Coronary artery (tissue), 2 donors: Measurements from ENCODE around the gene APC2.

Source experiments
- DNase-seq: peaks from one replicate; pipeline ENCODE4 v3.0.0-alpha.2; 2017; ENCODE audit warnings: low spot score
- H3K27ac ChIP-seq, 2 donors: fragments of 200-600 bp; sonication (generic); one replicate each; pipeline ENCODE4 v1.5.1; 2016 to 2019
- H3K4me3 ChIP-seq: fragments of 200-600 bp; sonication (generic); 2 replicates; pipeline ENCODE4 v1.5.1; 2016; ENCODE audit warnings: mild to moderate bottlenecking, moderate library complexity
- TF ChIP-seq, protein P1 (sequence below): fragments of 200-600 bp; sonication (generic); IDR thresholded peaks from one replicate; pipeline ENCODE4 v1.5.1; 2019; ENCODE audit warnings: antibody characterized with exemption

APC2 gene, protein sequence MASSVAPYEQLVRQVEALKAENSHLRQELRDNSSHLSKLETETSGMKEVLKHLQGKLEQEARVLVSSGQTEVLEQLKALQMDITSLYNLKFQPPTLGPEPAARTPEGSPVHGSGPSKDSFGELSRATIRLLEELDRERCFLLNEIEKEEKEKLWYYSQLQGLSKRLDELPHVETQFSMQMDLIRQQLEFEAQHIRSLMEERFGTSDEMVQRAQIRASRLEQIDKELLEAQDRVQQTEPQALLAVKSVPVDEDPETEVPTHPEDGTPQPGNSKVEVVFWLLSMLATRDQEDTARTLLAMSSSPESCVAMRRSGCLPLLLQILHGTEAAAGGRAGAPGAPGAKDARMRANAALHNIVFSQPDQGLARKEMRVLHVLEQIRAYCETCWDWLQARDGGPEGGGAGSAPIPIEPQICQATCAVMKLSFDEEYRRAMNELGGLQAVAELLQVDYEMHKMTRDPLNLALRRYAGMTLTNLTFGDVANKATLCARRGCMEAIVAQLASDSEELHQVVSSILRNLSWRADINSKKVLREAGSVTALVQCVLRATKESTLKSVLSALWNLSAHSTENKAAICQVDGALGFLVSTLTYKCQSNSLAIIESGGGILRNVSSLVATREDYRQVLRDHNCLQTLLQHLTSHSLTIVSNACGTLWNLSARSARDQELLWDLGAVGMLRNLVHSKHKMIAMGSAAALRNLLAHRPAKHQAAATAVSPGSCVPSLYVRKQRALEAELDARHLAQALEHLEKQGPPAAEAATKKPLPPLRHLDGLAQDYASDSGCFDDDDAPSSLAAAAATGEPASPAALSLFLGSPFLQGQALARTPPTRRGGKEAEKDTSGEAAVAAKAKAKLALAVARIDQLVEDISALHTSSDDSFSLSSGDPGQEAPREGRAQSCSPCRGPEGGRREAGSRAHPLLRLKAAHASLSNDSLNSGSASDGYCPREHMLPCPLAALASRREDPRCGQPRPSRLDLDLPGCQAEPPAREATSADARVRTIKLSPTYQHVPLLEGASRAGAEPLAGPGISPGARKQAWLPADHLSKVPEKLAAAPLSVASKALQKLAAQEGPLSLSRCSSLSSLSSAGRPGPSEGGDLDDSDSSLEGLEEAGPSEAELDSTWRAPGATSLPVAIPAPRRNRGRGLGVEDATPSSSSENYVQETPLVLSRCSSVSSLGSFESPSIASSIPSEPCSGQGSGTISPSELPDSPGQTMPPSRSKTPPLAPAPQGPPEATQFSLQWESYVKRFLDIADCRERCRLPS (N-terminal part only)

DNA sequence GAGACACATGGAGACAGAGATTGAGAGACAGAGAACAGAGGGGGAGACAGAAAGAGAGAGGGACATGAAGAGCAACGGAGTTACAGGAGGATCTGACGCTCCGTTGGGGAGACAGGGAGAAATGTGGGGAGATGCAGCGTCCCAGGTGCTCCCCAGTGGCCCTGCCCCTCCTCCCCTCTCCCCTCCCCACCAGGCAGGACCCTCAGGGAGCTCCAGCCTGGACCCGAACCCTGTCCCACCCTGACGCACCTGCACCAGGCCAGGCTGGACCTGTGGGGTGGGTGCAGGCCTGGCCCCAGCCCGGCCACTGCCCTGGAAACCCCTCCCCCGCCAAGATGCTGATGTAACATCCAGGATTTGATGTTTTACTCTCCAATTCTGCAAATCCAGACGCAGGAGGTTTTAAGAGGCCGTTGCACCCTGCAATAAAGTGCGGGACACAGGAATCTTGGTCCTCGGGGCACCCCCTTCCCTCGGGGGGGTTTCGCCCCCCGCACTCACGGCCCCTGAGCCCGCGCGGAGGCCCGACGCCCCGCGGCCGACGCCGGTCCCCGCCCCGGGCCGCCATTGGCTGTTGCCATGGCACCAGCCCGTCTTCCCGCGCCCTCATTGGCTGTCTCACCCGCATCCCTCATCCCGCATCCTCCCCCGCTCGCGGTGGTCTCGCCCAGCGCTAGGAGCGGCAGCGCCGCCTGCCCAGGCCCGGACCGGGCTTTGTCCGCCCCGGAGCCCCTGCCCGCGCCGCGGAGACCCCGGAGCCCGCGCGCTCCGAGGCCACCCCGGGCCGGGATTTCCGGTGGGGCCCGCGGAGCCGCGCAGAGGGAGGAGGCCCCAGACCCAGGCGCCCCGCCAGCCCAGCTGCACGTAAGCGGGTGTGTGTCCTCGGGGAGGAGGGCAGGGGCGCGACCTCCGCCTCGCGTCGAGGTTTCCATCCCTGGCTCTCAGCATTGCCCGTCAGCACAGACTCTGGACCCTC lies at the start of gene APC2:
Gene APC2, plus strand, starts transcription at position 655 of the 976 bp plus-strand sequence. CDS start 2,881 bp downstream, outside the sequence.
- TF ChIP-seq, protein P1, sequence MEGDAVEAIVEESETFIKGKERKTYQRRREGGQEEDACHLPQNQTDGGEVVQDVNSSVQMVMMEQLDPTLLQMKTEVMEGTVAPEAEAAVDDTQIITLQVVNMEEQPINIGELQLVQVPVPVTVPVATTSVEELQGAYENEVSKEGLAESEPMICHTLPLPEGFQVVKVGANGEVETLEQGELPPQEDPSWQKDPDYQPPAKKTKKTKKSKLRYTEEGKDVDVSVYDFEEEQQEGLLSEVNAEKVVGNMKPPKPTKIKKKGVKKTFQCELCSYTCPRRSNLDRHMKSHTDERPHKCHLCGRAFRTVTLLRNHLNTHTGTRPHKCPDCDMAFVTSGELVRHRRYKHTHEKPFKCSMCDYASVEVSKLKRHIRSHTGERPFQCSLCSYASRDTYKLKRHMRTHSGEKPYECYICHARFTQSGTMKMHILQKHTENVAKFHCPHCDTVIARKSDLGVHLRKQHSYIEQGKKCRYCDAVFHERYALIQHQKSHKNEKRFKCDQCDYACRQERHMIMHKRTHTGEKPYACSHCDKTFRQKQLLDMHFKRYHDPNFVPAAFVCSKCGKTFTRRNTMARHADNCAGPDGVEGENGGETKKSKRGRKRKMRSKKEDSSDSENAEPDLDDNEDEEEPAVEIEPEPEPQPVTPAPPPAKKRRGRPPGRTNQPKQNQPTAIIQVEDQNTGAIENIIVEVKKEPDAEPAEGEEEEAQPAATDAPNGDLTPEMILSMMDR, result no peak
- DNase-seq, result no peak
- Histone ChIP-seq H3K4me3 (peak within 1 kb of the TSS; percentile 38), H3K27ac (no peak within 1 kb of the TSS)

- DNase-seq, result no peak
- TF ChIP-seq, protein P1, result no peak
- H3K27ac ChIP-seq, result peak overlapping the region; percentile 34 to 70
- peak overlapping the region; percentile 93 for H3K4me3 ChIP-seq
Measured at GRCh38 chr19:1400281-1401137, 49.4 kb upstream of the APC2 start.

- TF ChIP-seq, protein P1, result peak; percentile 29
- H3K4me3 ChIP-seq, result peak within 1 kb of the TSS; percentile 93
- peak within 1 kb of the TSS; percentile 34 to 70 for H3K27ac ChIP-seq
- DNase-seq, result no peak
Measured at GRCh38 chr19:1401138-1401888, 48.6 kb upstream of the APC2 start, which contains the start of gene GAMT. Gene GAMT, minus strand, starts transcription at chr19:1401542. Its CDS starts 66 bp downstream, at chr19:1401476.

GRCh38 chr19:1401889-1402217 lies 48.1 kb upstream of the APC2 start:
- DNase-seq, result no peak
- peak overlapping the region; percentile 93 for H3K4me3 ChIP-seq
- no peak overlapping the region for H3K27ac ChIP-seq
- TF ChIP-seq, protein P1, result no peak

DNA sequence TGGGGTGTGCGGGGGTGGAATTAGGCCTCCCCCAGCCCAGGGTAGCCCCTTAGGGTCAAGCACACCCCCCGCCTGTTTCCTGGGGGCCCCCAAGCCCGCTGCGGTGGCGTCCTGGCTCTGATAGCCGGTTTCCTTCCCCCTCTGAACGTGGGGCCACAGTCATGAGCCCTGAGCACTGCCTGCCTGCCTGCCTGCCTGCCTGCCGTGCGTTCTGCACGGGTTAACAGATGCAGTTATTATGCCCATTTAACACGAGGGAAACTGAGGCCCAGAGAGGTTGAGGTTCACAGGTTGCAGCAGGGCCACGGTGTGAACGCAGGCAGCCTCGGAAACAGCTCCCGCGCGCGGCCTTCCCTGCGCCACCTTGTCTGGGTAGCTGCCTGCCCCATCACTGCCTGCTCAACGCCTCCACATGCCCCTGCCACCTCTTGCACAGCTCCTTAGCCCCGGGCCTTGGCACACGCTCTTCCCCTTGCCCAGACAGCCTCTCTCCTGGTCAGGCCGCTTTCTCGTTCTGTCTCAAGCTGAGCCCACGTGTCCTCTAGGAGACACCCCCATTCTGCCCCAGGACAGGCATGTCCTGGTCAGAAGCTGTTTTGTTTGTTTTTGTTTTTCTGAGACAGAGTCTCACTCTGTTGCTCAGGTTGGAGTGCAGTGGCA lies 47.4 kb upstream of the APC2 start:
- Histone ChIP-seq H3K4me3 (no peak overlapping the region), H3K27ac (no peak overlapping the region)
- no peak for DNase-seq
- TF ChIP-seq, protein P1, result no peak
